Adrenal gland (tissue), 12 donors: ENCODE measurements around the gene KHSRP. TPM values are rescaled to one million over a fixed set of nuclear protein-coding genes. Genes with fewer than 3 reads are reported as not detected.

Experiments
- DNase-seq, 7 donors: peaks; one replicate each; pipeline ENCODE4 v3.0.0-alpha.2; 2019 to 2020
- H3K27ac ChIP-seq, 5 donors: fragments of 200-600 bp; sonication (generic) in 4 of 5; 1 replicate in 3 of 5; 2 replicates in 2 of 5; pipeline versions ENCODE4 v1.5.1 to v1.8.0; 2016 to 2020; ENCODE audit warnings: mild to moderate bottlenecking in 1 of 5
- H3K27me3 ChIP-seq: fragments of 200-600 bp; 2 replicates; pipeline ENCODE4 v1.8.0; 2021
- H3K36me3 ChIP-seq, 2 donors: fragments of 200-600 bp; replicated peaks in 1 of 2; 1 replicate in 1 of 2; 2 replicates in 1 of 2; pipeline versions ENCODE4 v1.5.1 to v1.8.0; 2018 to 2022
- H3K4me1 ChIP-seq, 2 donors: fragments of 200-600 bp; replicated peaks in 1 of 2; 1 replicate in 1 of 2; 2 replicates in 1 of 2; pipeline versions ENCODE4 v1.5.1 to v1.8.0; 2018 to 2021
- H3K4me3 ChIP-seq, 4 donors: fragments of 200-600 bp; sonication (generic) in 3 of 4; one replicate each; pipeline ENCODE4 v1.5.1; 2016 to 2018
- H3K9me3 ChIP-seq, 3 donors: fragments of 200-600 bp; sonication (generic) in 1 of 3; replicated peaks in 1 of 3; 1 replicate in 2 of 3; 2 replicates in 1 of 3; pipeline versions ENCODE4 v1.5.1 to v1.8.0; 2016 to 2021
- CTCF ChIP-seq, 6 experiments: fragments of 450-650 bp in 4 of 6; fragments of 200-600 bp in 2 of 6; sonication (generic) in 1 of 6; IDR thresholded peaks; 1 replicate in 5 of 6; 2 replicates in 1 of 6; pipeline versions ENCODE4 v1.5.1 to v1.8.0; 2016 to 2021; ENCODE audit warnings: antibody characterized with exemption in 6 of 6, mild to moderate bottlenecking in 2 of 6, moderate library complexity in 1 of 6
- POLR2A ChIP-seq, 2 donors: fragments of 450-650 bp; IDR thresholded peaks; one replicate each; pipeline ENCODE4 v1.6.1; 2017; ENCODE audit warnings: antibody characterized with exemption in 2 of 2, mild to moderate bottlenecking in 2 of 2, moderate library complexity in 1 of 2
- WGBS, 4 donors: extraction: QIAGEN DNeasy Blood & Tissue Kit in 2 of 4; methylation state at CpG; one replicate each; pipeline versions ENCODE4 v1.1.5 to v1.1.7; 2013 to 2017; 5-methylcytosine and 5-hydroxymethylcytosine counted together
- intact Hi-C, 2 donors: fragments of 100-400 bp; cut with DNase I; formaldehyde crosslinking; loops; one replicate each; pipeline versions ENCODE4 v1.14.1 to v1.15.0; 2022 to 2023
- polyA plus RNA-seq, 3 donors: library from polyadenylated mRNA; stranded (reverse); fragments of 200-250 nt in 2 of 3; fragments of 350-450 nt in 1 of 3; fragmentation: Illumina TruSeq in 1 of 3; extraction: RNeasy Lipid Tissue Mini Kit (QIAGEN cat#74804) in 1 of 3; gene quantifications; one replicate each; pipeline ENCODE4 v1.2.3, GENCODE V29; 2013 to 2014
- total RNA-seq, 9 donors: library from RNA; depleted of rRNA in 4 of 9; stranded (reverse); fragments of >200 nt in 4 of 9; fragments of 120-200 nt in 1 of 9; fragmentation: NEBNext Ultra II Directional in 1 of 9; extraction: Animal tissue kit (Norgen Biotek cat#: 25700) in 1 of 9; gene quantifications; one replicate each; pipeline versions ENCODE4 v1.1.0 to v1.2.4, GENCODE V29; 2013 to 2023
- donor health status: healthy with polysubstance abuse.
- donor health status: Bipolar disorder and iron deficiency.
- donor health status: DM: yes; HTN: yes; CAD: no.
- donor health status: DM: no; HTN: no; CAD: no.
- donor health status: DM: no; HTN: no; CAD: no.
- donor health status: DM: yes; HTN: yes; CAD: no.

The KHSRP gene
- total and polyA plus RNA-seq, 12 donors: 44.6 to 261 (median 134) TPM

DNA sequence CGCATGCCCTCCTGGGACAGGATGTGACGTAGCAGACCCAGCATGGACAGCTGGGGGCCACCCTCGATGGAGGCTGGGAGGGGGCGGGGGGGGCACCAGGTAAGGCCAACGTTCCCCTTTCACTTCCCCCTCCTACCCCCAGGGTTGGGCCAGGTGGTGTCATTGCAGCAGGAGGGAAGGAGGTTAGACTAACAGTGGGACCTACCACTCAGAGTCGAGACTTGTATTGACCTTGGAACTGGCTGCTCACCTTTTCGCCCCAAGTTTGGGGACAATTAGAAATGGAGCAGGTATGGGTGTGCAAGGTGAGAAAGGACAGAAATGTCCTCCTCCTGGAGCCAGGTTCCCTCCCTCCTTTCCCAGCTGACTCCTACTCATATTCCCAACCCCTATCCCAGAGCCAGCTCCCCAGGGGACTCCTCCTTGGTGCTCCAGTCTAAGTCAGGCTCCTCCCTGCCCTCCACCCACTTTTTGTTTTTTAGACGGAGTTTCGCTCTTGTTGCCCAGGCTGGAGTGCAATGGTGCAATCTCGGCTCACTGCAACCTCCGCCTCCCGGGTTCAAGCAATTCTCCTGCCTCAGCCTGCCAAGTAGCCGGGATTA lies 17.6 kb upstream of the KHSRP start:
- DNase-seq: no peak
- intact Hi-C loops: no loop called here

DNA sequence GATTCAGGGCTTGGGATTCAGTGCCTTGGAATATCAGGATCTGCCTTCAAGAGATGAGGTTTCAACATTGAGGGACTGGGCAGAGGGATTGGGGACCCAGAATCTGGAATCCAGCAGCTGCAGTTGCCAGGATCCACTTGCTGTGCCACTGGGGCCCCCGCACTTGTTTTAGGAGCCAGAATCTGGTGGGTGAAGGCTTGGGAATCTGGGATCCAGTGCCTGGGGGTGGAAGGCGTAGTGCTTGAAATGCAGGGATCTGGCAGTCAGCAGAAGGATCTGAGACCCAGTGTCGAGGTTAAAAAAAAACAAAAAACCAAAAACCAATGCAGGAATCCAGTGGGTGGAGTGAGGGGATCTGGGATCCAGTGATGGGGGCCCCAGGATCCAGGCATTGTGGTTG lies 16.3 kb upstream of the KHSRP start:
- no peaks in the 10 kb centered on the region for H3K36me3 ChIP-seq
- intact Hi-C loops: no loop called here
- 88 to 91% (median 89%) methylated on average over 2 to 3 of the region's 3 CpGs for WGBS, 4 donors
- no peaks in the 10 kb centered on the region for H3K9me3 ChIP-seq
- no peaks in the 10 kb centered on the region for H3K4me1 ChIP-seq
- no peaks in the 10 kb centered on the region for H3K27me3 ChIP-seq
- no peak for TF ChIP-seq CTCF (IDR thresholded peaks at IDR 0.05)
- no peak for TF ChIP-seq POLR2A (IDR thresholded peaks at IDR 0.05)
- DNase-seq: no peak
- H3K27ac ChIP-seq: no peak overlapping the region
- H3K4me3 ChIP-seq: no peak overlapping the region

More for the DNA sequence above, 17.6 kb upstream of the KHSRP start:
- no peaks in the 10 kb centered on the region for H3K9me3 ChIP-seq
- TF ChIP-seq POLR2A (IDR thresholded peaks at IDR 0.05) (no peak), CTCF (IDR thresholded peaks at IDR 0.05) (no peak)
- no peak overlapping the region for H3K4me3 ChIP-seq
- no peaks in the 10 kb centered on the region for H3K27me3 ChIP-seq
- no peaks in the 10 kb centered on the region for H3K36me3 ChIP-seq
- no peak overlapping the region for H3K27ac ChIP-seq
- WGBS, 4 donors: 85 to 95% (median 88%) methylated on average over 8 to 13 of the region's 13 CpGs
- no peaks in the 10 kb centered on the region for H3K4me1 ChIP-seq

DNA sequence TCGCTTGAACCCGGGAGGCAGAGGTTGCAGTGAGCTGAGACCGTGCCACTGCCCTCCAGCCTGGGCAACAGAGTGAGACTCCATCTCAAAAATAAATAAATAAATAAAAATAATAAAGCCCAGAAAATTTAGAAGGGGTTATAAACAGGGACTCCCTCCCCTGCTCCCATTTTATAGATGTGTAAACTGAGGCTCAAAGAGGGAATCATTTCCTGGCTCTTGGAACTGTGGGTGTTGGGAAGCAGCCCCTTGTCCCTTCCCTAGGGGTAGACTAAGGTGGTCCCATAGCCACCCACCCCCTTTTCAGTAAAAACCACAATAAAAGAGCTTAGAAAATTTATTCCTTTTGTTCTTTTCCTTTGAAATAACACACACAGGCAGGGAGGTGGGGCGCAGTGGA lies 15.1 kb upstream of the KHSRP start:
- intact Hi-C loops: no loop called here
- no peak overlapping the region for H3K27ac ChIP-seq
- WGBS, 4 donors: 70 to 86% (median 81%) methylated on average over 4 of the region's 4 CpGs
- no peaks in the 10 kb centered on the region for H3K4me1 ChIP-seq
- TF ChIP-seq CTCF (IDR thresholded peaks at IDR 0.05): no peak
- TF ChIP-seq POLR2A (IDR thresholded peaks at IDR 0.05): no peak
- H3K27me3 ChIP-seq: no peaks in the 10 kb centered on the region
- no peak overlapping the region for H3K4me3 ChIP-seq
- H3K36me3 ChIP-seq: no peaks in the 10 kb centered on the region
- no peak for DNase-seq
- no peaks in the 10 kb centered on the region for H3K9me3 ChIP-seq

DNA sequence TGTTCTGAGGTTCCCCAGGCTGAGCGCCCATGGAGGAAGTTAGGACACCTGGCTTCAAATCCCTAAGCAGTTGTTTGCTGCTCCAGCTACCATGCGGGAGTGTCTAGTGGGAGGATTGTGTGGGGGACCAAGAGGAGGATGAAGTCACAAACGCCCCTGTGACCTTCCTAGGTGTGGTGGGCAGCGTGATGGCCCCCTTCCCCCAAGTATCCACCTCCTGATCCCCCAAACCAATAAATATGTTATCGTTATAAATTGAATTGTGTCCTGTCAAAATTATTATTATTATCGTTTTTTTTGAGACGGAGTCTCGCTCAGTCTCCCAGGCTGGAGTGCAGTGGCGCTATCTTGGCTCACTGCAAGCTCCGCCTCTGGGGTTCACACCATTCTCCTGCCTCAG lies 9.1 kb upstream of the KHSRP start, which contains the start of gene SLC25A41:
Gene SLC25A41, minus strand, starts transcription at position 101 of the 400 bp plus-strand sequence. Its CDS starts 70 bp downstream, at position 31.
- Histone ChIP-seq H3K4me1 (no peaks in the 10 kb centered on the region), H3K27ac (no peak within 1 kb of the TSS), H3K9me3 (no peaks in the 10 kb centered on the region), H3K4me3 (no peak within 1 kb of the TSS), H3K27me3 (no peaks in the 10 kb centered on the region), H3K36me3 (no peaks in the 10 kb centered on the region)
- intact Hi-C loops: no loop called here
- no peak for TF ChIP-seq CTCF (IDR thresholded peaks at IDR 0.05)
- no peak for TF ChIP-seq POLR2A (IDR thresholded peaks at IDR 0.05)
- 86 to 94% (median 89%) methylated on average over 9 to 10 of the region's 10 CpGs for WGBS, 4 donors
- DNase-seq: no peak
